HUES6 (cell line): ENCODE measurements around the gene NAA50.

Experiments used
- H3K27ac ChIP-seq: 2 replicates; pipeline ENCODE4 v1.7.0; 2013; ENCODE audit warnings: low read depth, mild to moderate bottlenecking, low read length, inconsistent platforms
- H3K27me3 ChIP-seq: 2 replicates; pipeline ENCODE4 v1.6.1; 2013; ENCODE audit warnings: low read length; ENCODE audit not compliant: control insufficient read depth, insufficient read depth
- H3K36me3 ChIP-seq: 2 replicates; pipeline ENCODE4 v1.6.1; 2013; ENCODE audit warnings: low read length; ENCODE audit not compliant: control insufficient read depth, insufficient read depth
- H3K4me1 ChIP-seq: 2 replicates; pipeline ENCODE4 v1.6.1; 2013; ENCODE audit warnings: low read length; ENCODE audit not compliant: control insufficient read depth, insufficient read depth
- H3K4me3 ChIP-seq: 2 replicates; pipeline ENCODE4 v1.5.1; 2013; ENCODE audit warnings: low read depth, low read length
- H3K9ac ChIP-seq: one replicate; pipeline ENCODE4 v1.6.1; 2013; ENCODE audit warnings: mild to moderate bottlenecking, low read length
- H3K9me3 ChIP-seq: 2 replicates; pipeline ENCODE4 v1.6.1; 2013; ENCODE audit warnings: low read depth, low read length; ENCODE audit not compliant: control insufficient read depth, insufficient read depth

Gene NAA50

DNA sequence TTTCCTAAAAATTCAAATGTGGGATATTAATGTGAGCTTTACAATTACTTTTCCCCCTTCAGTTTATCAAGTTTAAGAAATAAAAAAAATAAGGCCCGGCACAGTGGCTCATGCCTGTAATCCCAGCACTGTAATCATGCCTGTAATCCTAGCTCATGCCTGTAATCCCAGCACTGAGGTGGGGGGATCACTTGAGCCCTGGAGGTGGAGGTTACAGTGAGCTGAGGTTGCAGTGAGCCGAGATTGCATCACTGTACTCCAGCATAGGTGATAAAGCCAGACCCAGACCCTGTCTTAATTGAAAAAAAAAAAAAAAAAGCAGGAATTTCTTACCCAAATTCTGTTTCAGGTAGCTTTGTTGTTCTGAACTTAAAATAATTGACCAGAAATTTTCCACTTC, 18.6 kb upstream of the NAA50 start:
- Histone ChIP-seq H3K36me3 (no peaks in the 10 kb centered on the region), H3K27ac (no peak overlapping the region), H3K4me3 (no peak overlapping the region), H3K27me3 (no peaks in the 10 kb centered on the region), H3K4me1 (no peaks in the 10 kb centered on the region), H3K9ac (no peak overlapping the region), H3K9me3 (no peaks in the 10 kb centered on the region)

DNA sequence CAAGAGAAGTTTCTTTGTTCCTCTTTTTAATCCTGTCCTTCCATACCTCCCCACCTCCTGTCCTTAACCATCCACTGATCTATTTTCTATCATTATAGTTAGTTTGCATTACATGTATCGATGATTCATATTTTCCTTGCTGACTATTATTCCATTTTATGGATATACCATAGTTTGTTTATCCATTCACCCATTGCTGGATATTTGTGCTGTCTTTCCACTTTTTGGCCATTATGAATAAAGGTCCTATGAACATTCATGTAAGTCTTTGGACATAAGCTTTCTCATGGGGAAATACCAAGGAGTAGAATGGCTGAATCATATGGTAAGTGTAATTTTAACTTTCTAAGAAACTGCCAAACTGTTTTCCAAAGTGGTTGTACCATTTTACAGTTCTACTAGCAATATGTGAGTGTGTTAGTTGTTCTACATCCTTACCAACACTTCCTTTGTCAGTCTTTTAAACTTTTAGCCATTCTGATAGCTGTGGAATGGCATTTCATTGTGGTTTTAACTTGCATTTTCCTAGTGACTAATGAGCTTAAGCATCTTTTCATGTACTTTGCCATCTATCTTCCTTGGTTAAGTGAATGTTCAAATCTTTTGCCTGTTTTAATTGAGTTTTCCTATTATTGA, 12.5 kb upstream of the NAA50 start:
- no peaks in the 10 kb centered on the region for H3K27me3 ChIP-seq
- H3K9me3 ChIP-seq: peaks cover 12% of the 10 kb centered on the region
- no peak overlapping the region for H3K4me3 ChIP-seq
- H3K4me1 ChIP-seq: peaks cover 1% of the 10 kb centered on the region; the same call in 1 of the 2 replicates
- no peak overlapping the region for H3K27ac ChIP-seq
- no peaks in the 10 kb centered on the region; the same call in 1 of the 2 replicates for H3K36me3 ChIP-seq
- H3K9ac ChIP-seq: no peak overlapping the region

DNA sequence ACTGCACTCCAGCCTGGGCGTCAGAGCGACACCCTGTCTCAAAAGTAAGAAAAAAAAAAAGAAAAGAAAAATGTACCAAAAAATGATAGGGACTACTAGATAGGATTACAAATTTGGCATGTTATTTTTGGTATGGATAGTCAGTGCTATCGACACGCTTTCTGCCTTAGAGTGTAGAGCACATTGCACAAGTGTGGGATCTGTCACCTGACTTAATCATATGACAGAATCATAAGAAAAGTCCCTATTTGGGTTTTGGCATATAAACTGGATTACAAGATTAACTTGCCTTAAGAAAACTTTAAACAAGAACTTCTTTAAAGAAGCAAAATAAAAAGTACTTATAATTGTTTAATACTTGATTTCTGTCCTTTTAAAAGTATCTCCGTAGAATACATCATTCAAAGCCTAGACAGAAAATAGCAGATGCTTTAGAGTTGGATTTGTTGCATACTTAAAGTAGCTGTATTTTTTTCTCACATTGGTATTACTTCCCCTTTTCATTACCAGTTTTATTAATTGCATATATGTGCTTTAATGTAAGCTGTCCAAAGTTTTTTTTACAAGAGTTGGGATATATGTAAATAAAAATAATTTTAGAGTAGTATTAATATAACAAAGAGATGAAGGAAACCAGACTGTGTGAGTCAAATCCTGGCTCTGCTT, 8.6 kb upstream of the NAA50 start:
- Histone ChIP-seq H3K4me1 (peaks cover 11% of the 10 kb centered on the region), H3K9me3 (peaks cover 12% of the 10 kb centered on the region), H3K36me3 (no peaks in the 10 kb centered on the region; the same call in 1 of the 2 replicates), H3K9ac (no peak overlapping the region), H3K27me3 (no peaks in the 10 kb centered on the region), H3K4me3 (no peak overlapping the region), H3K27ac (no peak overlapping the region)

DNA sequence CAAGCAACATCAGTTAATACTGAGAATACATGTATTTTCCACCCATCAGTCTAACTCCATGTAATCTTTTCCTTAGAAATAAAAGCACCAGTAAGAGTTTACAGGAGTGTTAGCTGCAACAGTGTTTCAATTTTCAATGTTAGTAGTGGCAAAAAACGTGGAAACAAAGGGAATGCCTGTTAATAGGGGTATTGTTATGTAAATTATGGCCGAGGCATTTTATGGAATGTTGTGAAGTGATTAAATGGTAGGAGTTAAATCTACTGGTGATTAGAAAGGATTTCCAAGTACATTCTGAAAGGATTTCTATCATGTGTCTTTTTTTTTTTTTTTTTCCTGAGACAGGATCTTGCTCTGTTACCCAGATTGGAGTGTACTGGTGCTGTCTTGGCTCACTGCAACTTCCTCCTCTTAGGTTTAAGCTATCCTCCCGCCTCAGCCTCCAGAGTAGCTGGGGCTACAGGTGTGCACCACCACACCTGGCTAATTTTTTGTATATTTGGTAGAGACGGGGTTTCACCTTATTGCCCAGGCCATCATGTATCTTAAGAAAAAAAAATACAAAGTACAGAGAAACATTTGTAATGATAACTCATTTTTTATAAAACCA, 7.4 kb upstream of the NAA50 start:
- Histone ChIP-seq H3K9ac (no peak overlapping the region), H3K4me3 (0 out of 2 replicates have a peak overlapping the region, but pooled peaks have one; percentile 18)

DNA sequence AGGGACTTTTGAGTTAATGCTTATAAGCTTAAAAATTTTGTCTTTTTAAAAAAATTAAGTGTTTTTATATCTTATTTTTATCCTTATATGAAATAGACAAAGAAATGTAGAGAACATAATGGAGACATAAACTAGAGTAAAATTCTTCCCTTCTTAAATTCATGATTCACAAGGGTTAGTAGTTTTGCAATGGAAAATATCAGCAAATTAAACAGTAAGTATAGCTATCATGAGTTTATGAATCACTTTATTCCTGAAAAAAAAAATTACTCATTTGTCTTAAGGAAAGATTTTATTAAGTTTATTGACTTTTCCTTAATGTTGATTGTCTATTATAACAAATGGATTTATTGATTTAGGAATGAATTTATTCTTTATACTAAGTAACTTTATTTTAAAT, 5.1 kb upstream of the NAA50 start:
- Histone ChIP-seq H3K4me3 (no peak overlapping the region), H3K36me3 (no peaks in the 10 kb centered on the region), H3K9me3 (no peaks in the 10 kb centered on the region), H3K27ac (no peak overlapping the region), H3K4me1 (peaks cover 17% of the 10 kb centered on the region), H3K9ac (no peak overlapping the region), H3K27me3 (no peaks in the 10 kb centered on the region)

More for the DNA sequence above, 7.4 kb upstream of the NAA50 start:
- peaks cover 17% of the 10 kb centered on the region for H3K4me1 ChIP-seq
- H3K27ac ChIP-seq: peak overlapping the region; percentile 79
- H3K9me3 ChIP-seq: peaks cover 6% of the 10 kb centered on the region
- H3K36me3 ChIP-seq: no peaks in the 10 kb centered on the region; the same call in 1 of the 2 replicates
- H3K27me3 ChIP-seq: no peaks in the 10 kb centered on the region

DNA sequence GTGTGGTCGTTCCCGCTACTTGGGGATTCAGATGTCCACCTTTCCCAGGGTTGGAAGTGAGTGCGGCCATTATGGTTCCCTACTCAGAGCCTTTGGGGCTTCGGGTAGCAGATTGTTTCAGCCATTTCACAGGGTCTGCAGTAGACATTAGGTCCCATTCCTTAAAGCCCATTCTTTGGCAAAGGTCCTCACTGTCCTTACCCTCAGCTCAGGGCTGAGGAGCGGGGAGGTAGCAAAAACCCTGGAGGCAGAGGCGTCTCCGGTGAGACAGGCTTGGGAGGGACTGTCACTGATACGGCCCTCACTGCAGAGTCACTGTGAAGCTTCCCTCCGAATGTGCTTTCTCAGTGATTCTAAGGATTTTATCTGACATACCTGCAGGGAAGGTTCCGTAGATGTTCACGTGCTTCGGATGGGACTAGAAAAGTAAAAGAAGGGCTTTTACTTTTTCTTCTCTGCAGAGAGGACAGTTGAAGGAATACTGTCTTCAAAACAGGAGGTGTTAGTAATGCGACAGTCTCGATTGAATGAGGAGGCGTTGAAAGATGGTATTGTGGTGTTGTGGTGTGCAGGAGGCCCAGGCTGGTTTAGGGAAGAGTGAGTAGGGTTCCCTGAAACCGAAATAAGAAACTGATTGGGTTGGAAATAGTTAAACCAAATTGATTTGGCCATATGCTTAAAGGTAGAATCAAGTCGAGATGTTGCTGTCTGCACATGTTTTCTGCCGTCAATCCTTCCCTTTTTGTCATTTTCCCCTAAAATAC, 1.4 kb upstream of the NAA50 start:
- peaks cover 20% of the 10 kb centered on the region for H3K4me1 ChIP-seq
- H3K27ac ChIP-seq: no peak overlapping the region; the same call in 1 of the 2 replicates
- H3K9ac ChIP-seq: peak overlapping the region; percentile 96
- no peaks in the 10 kb centered on the region for H3K36me3 ChIP-seq
- no peaks in the 10 kb centered on the region for H3K9me3 ChIP-seq
- H3K27me3 ChIP-seq: no peaks in the 10 kb centered on the region
- H3K4me3 ChIP-seq: peak overlapping the region; percentile 96

DNA sequence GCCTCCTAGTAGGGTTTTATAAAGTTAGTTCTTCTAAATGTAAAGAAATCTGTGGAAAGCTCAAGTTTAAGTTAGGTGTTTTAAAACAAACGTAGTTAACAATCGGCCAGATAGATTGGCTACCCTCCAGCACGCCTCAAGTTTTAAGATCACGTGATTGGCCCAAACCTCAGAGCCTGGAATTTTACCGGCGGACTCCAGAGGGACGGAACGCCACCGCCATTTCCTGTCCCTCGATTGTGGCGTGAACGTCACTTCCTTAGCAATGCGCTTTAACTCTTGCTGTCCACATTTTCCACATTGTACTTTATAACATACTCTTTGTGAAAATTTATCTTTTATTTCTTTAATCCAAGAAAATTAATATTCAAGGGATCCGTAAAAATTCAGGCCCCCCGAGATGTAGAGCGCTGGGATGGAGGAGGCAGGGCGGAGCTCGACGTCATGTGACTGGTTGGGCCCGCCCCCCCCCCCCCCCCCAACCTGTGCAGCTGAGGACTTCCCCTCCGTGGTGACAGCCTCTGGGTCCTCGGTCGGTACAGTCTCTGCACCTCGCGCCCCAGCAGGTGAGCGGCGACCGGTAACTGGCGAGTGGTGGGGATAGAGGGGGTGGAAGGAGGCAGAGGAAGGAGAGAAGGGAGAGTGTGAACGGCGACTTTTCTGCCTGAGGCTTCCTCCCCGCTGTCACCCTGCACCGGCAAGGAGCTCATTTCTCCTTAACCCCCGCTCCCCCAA, 666 bp upstream of the NAA50 start, which contains the start of gene ATP6V1A:
Gene ATP6V1A, plus strand, starts transcription at position 488 of the 735 bp plus-strand sequence. CDS start 31,719 bp downstream, outside the sequence.
- H3K9ac ChIP-seq: peak within 1 kb of the TSS; percentile 96
- peaks cover 21% of the 10 kb centered on the region; the same call in 1 of the 2 replicates for H3K4me1 ChIP-seq
- no peaks in the 10 kb centered on the region for H3K27me3 ChIP-seq
- peak within 1 kb of the TSS; percentile 96 for H3K4me3 ChIP-seq
- no peaks in the 10 kb centered on the region for H3K9me3 ChIP-seq
- H3K36me3 ChIP-seq: no peaks in the 10 kb centered on the region; the same call in 1 of the 2 replicates
- H3K27ac ChIP-seq: peak within 1 kb of the TSS; percentile 98

DNA sequence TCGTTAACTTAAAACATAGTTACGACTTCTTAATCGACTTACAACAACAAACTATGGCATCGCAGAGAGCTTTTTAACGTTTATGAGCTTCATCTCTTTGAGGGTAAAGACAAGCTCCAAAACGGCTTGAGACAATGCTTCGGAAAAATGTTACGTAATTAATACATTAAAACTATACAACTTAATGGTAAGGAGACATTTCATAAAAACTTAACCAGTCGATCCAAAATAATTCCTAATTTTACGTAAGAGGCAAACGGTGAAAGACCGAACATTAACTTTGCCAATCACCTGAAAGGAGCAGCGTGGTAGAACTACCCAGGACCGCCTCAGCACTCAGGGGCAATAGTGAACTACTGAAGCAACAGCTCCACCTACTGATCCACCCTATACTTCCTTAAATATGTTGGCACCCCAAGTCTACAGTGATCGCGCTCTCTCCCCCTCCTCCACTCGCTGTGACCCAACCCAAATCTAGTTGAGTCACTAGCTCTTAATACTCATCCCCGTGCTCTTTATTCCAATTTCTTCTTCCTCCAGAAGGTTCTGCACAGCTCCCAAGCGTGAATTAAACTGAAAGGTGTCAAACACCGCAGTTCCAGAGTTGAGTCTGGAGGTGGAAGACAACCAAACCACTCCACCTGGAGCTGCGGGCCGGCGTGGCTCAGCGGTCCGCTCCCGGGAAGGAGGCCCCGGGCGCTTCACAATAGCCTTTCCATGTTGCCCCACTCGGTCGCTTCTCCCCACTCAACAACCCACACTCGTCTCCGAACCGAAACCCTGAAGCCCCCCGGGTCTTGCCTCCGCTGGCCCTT, 901 bp downstream of the NAA50 start:
- H3K4me1 ChIP-seq: peaks cover 24% of the 10 kb centered on the region; the same call in 1 of the 2 replicates

DNA sequence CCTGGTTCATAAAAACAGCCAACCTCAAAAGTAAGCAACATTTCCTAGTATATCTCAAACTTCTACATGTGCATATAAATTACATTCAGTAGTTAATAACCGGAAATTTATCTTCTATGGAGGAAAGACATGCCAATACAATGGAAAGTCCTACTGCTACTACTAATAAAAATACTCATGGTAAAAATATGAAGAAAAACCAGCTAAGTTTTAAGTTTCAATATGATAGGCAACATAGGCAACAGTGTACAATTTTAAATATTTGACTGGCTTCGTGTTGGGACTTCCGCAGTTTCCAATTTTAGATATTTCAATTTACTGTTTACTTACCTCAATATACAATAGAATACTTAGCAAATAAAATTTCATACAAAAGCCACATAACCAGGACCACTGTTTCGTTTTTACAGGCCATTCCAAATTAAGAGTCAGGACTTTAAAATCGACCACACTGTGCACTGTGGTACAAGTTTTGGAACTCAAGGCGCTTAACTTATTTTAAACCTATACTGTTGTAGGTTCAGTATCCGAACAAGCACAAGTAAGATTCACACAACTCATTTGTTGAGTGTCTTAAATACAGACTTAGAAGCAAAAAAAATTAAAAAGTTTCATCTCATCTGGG, 2.9 kb downstream of the NAA50 start:
- Histone ChIP-seq H3K27ac (no peak overlapping the region), H3K9ac (no peak overlapping the region), H3K4me1 (peaks cover 33% of the 10 kb centered on the region), H3K4me3 (peak overlapping the region; percentile 96), H3K9me3 (no peaks in the 10 kb centered on the region), H3K27me3 (no peaks in the 10 kb centered on the region), H3K36me3 (no peaks in the 10 kb centered on the region; the same call in 1 of the 2 replicates)

More for the DNA sequence above, 901 bp downstream of the NAA50 start:
- Histone ChIP-seq H3K4me3 (peak overlapping the region; percentile 96), H3K36me3 (no peaks in the 10 kb centered on the region; the same call in 1 of the 2 replicates), H3K27ac (peak overlapping the region; percentile 98), H3K27me3 (no peaks in the 10 kb centered on the region), H3K9me3 (no peaks in the 10 kb centered on the region), H3K9ac (peak overlapping the region; percentile 96)
